NT2/D1 (cell line): Measurements from ENCODE around the gene CDYL.

Experiments
- SUZ12 ChIP-seq: IDR thresholded peaks from 2 replicates; pipeline ENCODE4 v1.6.1; 2011; ENCODE audit not compliant: insufficient read length, insufficient read depth; ENCODE audit errors: extremely low read depth
- YY1 ChIP-seq: IDR thresholded peaks from 2 replicates; pipeline ENCODE4 v1.6.1; 2011; ENCODE audit not compliant: insufficient read length, insufficient read depth

DNA sequence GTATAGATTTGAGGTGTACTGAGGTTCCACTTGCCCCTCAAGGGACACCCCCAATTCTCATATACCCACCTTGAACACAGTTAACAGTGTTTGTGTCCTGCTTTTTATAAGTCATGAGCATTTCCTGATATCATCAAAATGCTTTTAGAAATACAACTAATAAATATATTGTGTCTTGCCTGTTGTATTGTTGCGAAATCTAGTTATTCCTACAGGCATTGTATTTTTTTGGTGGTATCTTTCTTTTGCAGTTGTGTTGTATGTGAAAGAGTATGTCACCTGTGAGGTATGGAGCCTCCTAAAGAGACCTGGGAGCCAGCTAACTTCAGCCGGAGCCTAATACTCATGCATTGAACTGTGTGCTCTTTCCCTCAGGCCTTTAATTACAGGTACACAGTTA is 40.7 kb downstream of the CDYL start:
- TF ChIP-seq SUZ12 (no peak), YY1 (no peak)
